NCI-H187 (cell line): ENCODE results near the gene MLEC.
A peak's percentile ranks its signal among the peaks of the same experiment; 100 is the strongest.

Source experiments
- DNase-seq, 2 experiments: peaks; one replicate each; lab custom pipeline; 2025; lab: John Stamatoyannopoulos, UW

MLEC gene

DNA sequence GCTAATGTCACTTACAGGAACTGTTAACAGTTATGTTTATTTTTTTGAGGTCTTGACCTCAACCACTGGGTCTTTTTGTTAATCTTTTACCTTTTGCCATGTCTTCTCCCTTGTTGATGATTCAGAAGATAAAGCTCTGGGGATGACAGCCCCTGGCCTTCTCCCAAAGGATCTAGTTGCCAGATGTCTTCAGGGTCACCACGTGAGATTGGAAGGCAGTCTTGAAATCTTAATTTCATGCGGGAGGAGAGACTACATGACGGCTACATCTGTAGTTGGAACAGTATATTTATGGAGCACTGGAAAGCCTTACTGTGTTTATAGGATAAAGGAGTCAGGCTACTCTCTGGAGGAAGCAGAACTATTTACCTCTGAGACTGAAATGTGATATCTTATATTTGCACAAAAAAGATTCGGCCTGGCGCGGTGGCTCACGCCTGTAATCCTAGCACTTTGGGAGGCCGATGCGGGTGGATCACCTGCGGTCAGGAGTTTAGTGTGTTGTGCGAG lies 5.6 kb downstream of the MLEC start:
- DNase-seq = no peak

DNA sequence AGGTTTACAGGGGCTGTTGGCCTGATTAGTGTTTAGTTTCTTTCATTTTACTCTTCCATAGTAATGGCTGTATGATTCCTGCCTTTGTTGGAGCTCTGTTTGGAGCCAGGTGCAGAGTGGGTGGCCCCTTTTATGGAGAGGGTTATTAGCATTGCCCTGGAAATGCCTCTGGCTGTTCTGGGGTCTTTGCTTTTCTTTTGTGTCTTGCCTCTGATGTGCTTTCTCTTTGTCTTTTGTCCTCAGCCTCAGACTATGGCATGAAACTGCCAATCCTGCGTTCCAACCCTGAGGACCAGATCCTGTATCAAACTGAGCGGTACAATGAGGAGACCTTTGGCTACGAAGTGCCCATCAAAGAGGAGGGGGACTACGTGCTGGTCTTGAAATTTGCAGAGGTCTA lies 6.9 kb downstream of the MLEC start:
- DNase-seq = no peak

- no peak for DNase-seq
These were observed 9.7 kb downstream of the MLEC start for GRCh38 chr12:120696626-120697025.

DNA sequence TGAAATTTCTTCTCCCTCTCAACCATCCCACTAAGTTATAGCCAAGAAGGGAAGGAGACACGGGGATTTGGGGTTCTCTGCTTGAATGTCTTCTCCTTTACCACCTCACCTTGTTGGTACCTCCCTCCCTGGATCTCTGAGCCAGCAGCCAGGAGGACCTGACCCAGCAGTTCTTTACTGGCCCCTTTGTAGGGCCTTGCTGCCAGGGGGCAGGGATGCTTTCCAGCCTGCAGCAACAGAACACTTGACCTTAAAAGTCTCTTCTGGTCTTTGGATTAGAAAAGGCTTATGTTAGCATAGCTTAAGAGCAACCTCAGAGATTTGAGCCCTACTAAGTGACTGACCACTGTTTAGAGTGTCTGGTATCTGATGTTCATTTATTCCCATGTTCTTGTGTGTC lies 10.4 kb downstream of the MLEC start:
- no peak for DNase-seq

DNA sequence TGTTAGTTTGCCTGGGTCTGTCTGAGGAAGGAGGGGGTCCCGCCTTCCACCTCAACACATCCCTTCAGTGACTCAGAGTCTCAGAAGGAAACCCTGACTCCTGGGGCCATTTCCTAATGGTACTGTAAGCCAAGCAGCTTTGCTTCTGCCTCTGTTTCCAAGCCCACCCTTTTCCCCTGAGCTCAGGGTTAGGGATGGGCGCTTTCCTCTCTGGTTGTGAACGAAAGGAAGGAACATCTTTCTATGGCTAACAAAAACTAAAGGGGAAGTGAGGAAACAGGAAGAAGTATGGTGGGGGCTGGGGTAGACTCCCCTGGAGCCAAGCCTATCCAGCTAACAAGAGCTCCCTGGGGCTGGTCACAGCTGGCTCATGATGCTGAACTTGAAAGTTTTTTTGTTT lies 11.7 kb downstream of the MLEC start:
- DNase-seq = no peak

- no peak for DNase-seq
These were observed 12.6 kb downstream of the MLEC start for GRCh38 chr12:120699553-120699952.

GRCh38 chr12:120700886-120701285 lies 13.9 kb downstream of the MLEC start:
- no peak for DNase-seq

GRCh38 chr12:120702637-120703036 lies 15.7 kb downstream of the MLEC start:
- DNase-seq = no peak

DNA sequence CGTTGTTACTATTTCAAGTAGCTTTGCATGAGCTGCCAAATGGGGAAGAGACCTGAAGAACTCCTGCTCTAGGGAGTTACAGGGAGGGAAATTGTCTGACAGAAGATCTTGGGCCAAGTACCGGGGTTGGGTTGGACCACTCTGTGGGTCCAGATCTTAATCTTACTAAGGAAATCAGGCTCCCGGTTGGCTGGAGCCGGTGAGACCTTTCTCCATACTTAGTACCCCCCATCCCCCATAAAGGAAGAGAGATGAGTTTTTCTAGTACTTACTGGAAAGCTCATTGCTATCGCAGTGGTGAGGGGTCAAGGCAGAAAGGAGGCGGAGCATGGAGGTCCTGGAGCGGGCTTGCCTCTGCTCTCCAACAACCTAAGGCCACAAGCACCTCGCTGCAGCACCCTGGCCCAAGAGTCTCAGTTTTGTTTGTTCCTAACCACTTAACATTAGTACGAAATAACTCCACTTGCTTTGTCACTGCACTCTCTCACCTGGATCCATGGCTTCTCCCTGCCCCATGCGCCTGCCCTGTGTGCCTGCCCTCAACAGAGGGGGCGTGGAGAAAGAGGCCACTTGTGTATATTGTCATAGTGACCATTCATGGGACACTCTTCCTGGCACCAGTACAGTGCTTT lies 16.5 kb downstream of the MLEC start:
- no peak for DNase-seq

DNA sequence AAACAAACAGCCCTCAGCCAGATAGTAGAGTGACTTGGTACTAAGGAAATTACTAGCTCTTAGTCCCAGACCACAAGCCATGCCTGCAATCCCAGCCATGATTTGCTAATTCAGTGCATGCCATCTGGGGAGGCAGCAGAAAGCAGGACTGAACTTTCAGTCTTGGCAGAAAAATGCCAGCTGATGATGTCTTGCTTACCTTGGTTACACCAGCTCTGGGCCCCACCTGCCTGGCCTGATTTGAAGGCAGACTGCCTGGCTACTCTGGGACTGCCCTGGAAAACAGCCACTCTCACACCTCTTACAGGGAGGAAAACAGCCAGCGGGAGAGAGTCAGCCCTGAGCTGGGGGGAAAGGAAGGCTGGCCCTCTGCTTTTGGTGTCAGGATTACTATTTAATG lies 18.7 kb downstream of the MLEC start:
- DNase-seq = no peak

- no peak for DNase-seq
These were observed 19.1 kb downstream of the MLEC start for GRCh38 chr12:120706029-120706428.

DNA sequence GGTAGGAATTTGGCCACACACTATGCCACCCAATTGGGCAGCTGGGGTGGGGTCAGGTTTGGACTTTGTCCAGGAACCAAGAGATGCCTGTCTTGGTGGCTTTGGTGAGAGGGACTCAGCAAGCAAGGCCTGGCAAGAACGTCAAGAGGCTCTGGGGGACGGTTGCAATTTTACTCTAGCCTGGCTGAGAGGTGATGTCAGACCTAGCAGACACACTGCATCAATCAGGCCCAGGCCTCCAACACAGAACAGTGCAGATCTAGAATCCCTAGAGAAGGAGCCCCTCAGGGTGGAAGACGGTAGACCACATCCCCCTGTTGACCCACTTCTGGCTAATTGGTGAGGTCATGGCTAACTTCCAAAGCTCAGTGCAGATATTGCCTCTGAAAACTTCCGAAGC lies 21.7 kb downstream of the MLEC start:
- no peak for DNase-seq

DNA sequence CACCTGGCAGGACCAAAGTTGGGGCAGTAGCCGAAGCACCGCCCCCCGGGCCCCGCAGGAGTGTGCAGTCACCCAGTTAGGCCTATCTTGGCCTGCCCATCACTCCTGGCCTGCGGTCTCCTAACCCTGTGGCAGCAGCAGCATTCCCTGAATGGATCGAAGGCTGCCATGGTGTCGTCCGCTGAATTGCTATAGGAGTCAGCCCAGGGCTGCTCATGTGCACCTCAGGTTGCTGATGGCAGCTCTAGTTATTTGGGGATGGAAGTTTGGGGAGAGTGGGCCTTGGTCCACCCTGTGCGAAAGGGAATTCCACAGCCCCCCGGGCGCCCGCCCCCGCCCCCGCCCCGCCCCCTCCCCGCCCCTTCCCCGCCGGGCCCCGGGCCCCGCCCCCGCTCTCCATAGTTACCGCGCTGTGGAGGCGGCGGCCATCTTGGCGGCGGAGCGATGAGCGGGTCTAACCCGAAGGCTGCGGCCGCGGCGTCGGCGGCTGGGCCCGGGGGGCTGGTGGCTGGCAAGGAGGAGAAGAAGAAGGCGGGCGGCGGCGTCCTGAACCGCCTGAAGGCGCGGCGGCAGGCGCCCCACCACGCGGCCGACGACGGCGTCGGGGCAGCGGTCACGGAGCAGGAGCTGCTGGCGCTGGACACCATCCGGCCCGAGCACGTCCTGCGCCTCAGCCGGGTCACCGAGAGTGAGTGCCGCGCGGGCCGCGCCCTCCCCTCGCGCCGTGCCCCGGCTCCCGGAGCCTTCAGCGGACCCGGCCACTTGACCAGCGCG lies 23.3 kb downstream of the MLEC start, which contains the start of gene UNC119B:
UNC119B (plus strand) TSS at position 428 of the 774 bp plus-strand sequence; CDS start at position 445, 17 bp downstream.
- DNase-seq = peak in 1 of 2 experiments; percentile 36

DNA sequence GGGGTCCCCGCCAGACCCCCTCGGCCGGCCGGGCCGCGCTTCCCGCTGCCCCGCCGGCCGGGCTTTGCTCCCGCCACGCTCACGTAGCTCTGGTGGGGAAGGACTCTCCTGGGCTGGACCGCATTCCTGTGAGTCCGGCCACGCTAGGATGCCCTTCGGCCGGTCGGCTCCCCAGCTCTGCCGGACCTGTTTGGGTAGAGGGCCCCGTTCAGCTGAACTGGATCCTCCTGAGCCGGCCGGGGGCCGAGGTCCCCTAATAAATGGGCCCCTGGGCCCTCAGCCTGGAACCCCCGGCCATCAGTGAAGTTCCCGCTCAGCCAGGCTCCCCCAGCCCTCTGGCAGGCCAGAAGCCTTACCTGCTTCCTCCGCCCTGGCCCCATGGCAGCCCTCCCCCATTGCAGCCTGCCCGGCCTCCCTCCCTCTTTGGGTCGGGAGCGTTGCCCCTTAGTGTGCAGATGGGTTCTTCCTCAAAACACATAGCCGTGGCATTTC lies 23.9 kb downstream of the MLEC start:
- DNase-seq = no peak

DNA sequence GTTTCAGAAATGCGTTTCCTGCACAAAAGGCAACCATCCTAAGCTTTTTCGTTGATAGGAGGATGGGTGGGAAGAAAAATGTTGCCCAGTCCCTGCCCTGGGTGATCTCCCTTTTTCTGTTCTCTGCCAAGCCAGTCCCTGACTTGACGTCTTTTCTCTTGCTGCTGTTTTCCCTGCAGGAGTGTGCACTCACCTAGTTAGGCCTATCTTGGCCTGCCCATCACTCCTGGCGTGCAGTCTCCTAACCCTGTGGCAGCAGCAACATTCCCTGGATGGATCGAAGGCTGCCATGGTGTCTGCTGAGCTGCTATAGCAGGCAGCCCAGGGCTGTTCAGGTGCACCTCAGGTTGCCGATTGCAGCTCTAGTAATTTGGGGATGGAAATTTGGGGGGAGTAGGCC lies 24.5 kb downstream of the MLEC start:
- DNase-seq = no peak

- DNase-seq = no peak
These were observed 25.7 kb downstream of the MLEC start for GRCh38 chr12:120712610-120713009.

DNA sequence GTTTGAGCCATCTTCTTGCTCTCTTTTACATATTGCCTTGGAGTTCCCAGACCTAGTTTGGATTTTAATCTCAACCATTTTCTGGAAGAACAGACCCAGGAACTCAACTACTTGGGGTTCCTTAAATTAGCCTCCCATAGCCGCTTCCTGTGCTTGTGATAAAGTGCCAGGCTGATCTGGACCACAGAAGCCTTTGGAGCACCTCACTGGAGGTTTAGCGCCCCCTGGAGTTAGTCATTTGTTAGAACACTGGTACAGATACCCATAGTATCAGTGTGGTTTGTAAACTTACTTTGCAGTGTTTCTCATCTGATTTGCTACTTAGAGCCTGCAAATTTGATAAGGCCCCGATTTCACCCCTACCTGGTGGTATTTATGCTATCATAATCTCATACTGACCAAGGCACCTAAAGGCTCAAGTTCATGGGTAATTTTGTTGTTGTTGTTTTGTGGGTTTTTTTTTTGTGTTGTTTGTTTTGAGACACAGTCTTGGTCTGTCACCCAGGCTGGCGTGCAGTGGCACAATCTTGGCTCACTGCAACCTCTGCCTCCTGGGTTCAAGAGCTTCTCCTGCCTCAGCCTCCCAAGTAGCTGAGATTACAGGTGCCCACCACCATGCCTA lies 27.0 kb downstream of the MLEC start:
- DNase-seq = peak in 1 of 2 experiments; percentile 68

DNA sequence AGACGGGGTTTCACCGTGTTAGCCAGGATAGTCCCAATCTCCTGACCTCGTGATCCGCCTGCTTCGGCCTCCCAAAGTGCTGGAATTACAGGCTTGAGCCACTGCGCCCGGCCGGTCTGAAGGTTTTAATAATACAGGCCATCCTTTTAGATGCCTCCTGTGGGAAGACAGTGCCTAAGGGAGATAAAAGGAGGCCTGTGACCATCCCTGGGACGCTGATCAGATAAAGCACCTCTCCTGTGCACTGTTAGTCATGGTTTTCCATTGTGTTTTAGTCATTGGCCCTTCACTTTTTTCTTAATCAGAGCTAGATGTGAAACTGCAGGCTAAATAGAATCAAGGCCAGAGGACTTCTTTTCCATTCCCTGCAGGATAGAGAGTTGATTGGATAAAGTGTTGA lies 31.1 kb downstream of the MLEC start:
- no peak for DNase-seq

GRCh38 chr12:120719072-120719471 lies 32.1 kb downstream of the MLEC start:
- DNase-seq = no peak

- no peak for DNase-seq
These were observed 32.7 kb downstream of the MLEC start for GRCh38 chr12:120719496-120720233.

GRCh38 chr12:120720234-120720986 lies 33.5 kb downstream of the MLEC start:
- DNase-seq = no peak
